Stimulated activated CD4-positive, alpha-beta T cell treated with anti-CD3 and anti-CD28 coated beads, Interleukin-15, amount 100 ng/mL, for 48 hours (primary cell): ENCODE data around the gene RAB39A.
"Not testable (repeated sequence)": the region's sequence is repeated elsewhere in the genome, so short reads cannot be mapped to it uniquely, and the experiment has no call there.

Experiments
- DNase-seq, 2 donors: peaks; one replicate each; pipeline ENCODE4 v3.0.0-alpha.2; 2020; ENCODE audit warnings: low read depth in 2 of 2

RAB39A gene

GRCh38 chr11:107928046-107928766 is at the start of gene RAB39A:
TSS of gene RAB39A (plus strand) at chr11:107928448. CDS start at chr11:107928569, 121 bp downstream.
- peak; percentile 51 to 69 for DNase-seq

GRCh38 chr11:107881471-107881870 is 46.8 kb upstream of the RAB39A start:
- not testable (repeated sequence) for DNase-seq

- no peak for DNase-seq
Measured at GRCh38 chr11:107882095-107882820, 46.0 kb upstream of the RAB39A start.

GRCh38 chr11:107898270-107898669 is 30.0 kb upstream of the RAB39A start:
- no peak for DNase-seq

GRCh38 chr11:107908211-107908610 is 20.0 kb upstream of the RAB39A start:
- no peak for DNase-seq

GRCh38 chr11:107912415-107912814 is 15.8 kb upstream of the RAB39A start:
- not testable (repeated sequence) for DNase-seq

- no peak for DNase-seq
Measured at GRCh38 chr11:107915229-107915628, 13.0 kb upstream of the RAB39A start.

GRCh38 chr11:107916671-107917241 is 11.5 kb upstream of the RAB39A start:
- DNase-seq = no peak

GRCh38 chr11:107921997-107922396 is 6.3 kb upstream of the RAB39A start:
- DNase-seq = no peak

- not testable (repeated sequence) for DNase-seq
Measured at GRCh38 chr11:107923519-107923918, 4.7 kb upstream of the RAB39A start.

GRCh38 chr11:107924306-107924705 is 3.9 kb upstream of the RAB39A start:
- DNase-seq = no peak

- no peak for DNase-seq
Measured at GRCh38 chr11:107927559-107927958, 689 bp upstream of the RAB39A start.

- no peak for DNase-seq
Measured at GRCh38 chr11:107928767-107929507, 689 bp downstream of the RAB39A start.

- DNase-seq = no peak
Measured at GRCh38 chr11:107929611-107930200, 1.5 kb downstream of the RAB39A start.

- no peak for DNase-seq
Measured at GRCh38 chr11:107931206-107931605, 3.0 kb downstream of the RAB39A start.

GRCh38 chr11:107947904-107948303 is 19.7 kb downstream of the RAB39A start:
- DNase-seq = no peak

GRCh38 chr11:107948328-107948727 is 20.1 kb downstream of the RAB39A start:
- not testable (repeated sequence) for DNase-seq

GRCh38 chr11:107951155-107951554 is 22.9 kb downstream of the RAB39A start:
- no peak for DNase-seq

- DNase-seq = no peak
Measured at GRCh38 chr11:107953446-107953845, 25.2 kb downstream of the RAB39A start.

GRCh38 chr11:107956543-107956942 is 28.3 kb downstream of the RAB39A start:
- no peak for DNase-seq

- DNase-seq = no peak
Measured at GRCh38 chr11:107957109-107957588, 28.9 kb downstream of the RAB39A start.

- no peak for DNase-seq
Measured at GRCh38 chr11:107961480-107961879, 33.2 kb downstream of the RAB39A start.
